Left cardiac atrium (tissue), 4 donors: ENCODE data around the gene PARPBP. TPM values are rescaled to one million over a fixed set of nuclear protein-coding genes. Genes with fewer than 3 reads are reported as not detected.
"Not testable (repeated sequence)": the region's sequence is repeated elsewhere in the genome, so short reads cannot be mapped to it uniquely, and the experiment has no call there.

Source experiments
- ATAC-seq, 2 donors: fragments of 200-7000 bp; cut with Tn5 transposase; one replicate each; pipeline ENCODE4 v1.9.1; 2020; ENCODE audit warnings: mild to moderate bottlenecking in 2 of 2, moderate library complexity in 2 of 2
- DNase-seq: peaks from one replicate; pipeline ENCODE4 v3.0.0-alpha.2; 2020
- intact Hi-C, 2 donors: fragments of 100-400 bp; cut with DNase I; formaldehyde crosslinking; loops; one replicate each; pipeline versions ENCODE4 v1.14.1 to v1.15.1; 2022 to 2023
- long read RNA-seq: library from polyadenylated mRNA; unstranded; transcript quantifications from one replicate; pipeline ENCODE4 v2.0.0, GENCODE V29; 2021
- total RNA-seq, 2 donors: library from RNA; stranded (reverse); fragmentation: NEBNext Ultra II Directional; extraction: Animal tissue kit (Norgen Biotek cat#: 25700); gene quantifications; one replicate each; pipeline ENCODE4 v1.2.1, GENCODE V29; 2021
- donor health status: DM: no; HTN: yes; CAD: no.
- donor health status: DM: no; HTN: yes; CAD: no; lungs with severe emphysema.
- donor health status: DM: yes; HTN: yes; CAD: no.
- donor health status: Dilated cardiomyopathy.

PARPBP gene
- 1 to 10 TPM in 1 of 2 donors, under 1 TPM in 1; 0.81 to 1.2 TPM for total RNA-seq
- long read RNA-seq = 0 reads

DNA sequence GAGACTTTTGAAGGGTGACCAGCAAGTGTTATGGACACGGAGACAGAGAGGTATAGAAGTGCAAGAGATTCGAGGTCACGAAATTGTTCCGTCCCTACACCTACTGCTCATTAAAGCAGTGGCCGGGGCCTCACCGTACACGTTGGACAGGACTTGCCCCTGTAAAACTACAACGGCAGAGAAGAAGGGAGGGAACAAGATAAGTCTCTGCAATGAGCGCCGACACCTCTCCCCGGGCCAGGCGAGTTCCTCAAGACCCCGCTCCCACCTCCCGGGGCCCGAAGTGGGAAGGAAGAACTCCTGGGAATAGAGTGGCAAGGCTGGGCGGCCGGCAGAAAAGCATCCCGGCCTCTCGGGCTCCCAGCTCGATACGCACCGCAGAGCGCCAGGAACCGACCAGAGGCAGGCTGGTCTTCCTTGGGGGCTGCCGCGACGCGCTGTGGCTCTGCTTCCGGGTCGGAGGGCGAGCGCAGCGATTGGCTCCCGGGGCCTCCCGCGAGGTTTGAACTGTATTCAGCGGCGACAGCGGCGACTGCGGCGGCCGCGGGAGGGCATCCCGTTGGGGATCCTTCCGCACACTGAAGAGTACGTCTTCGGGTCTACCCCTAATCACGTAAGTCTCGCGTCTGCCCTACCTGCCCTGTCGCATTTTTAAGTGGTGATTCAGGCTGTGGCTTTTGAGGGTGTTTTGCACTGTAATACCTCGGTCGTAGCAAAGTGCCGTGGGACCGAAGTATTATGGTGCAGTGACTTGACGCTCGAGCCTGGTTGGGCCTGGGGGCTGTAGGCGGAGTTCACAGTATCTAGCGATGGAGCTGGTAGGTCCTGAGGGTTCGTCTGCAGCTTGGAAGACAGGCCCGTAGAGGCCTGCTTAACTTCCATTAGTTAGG, at the start of gene PARPBP, which contains the start of gene NUP37:
Gene PARPBP (plus strand): TSS at position 510 of the 890 bp plus-strand sequence. CDS start 3,706 bp downstream, outside the sequence.
Gene NUP37 (minus strand): TSS at position 441 of the 890 bp plus-strand sequence. CDS start 1,596 bp downstream, outside the sequence.
- intact Hi-C loops = loop anchor here in 1 of 2 donors (5.0 kb wide), 1 partner anchor 58 kb away; the partner anchor contains the start of gene WASHC3
- peak; percentile 100 for ATAC-seq
- DNase-seq = peak; percentile 91

GRCh38 chr12:102072092-102072491, 47.9 kb upstream of the PARPBP start:
- DNase-seq, intact Hi-C loops, ATAC-seq: not testable (repeated sequence)

- no peak for ATAC-seq
- no peak for DNase-seq
- intact Hi-C loops = no loop called here
Measured at GRCh38 chr12:102080842-102081241, 39.1 kb upstream of the PARPBP start.

GRCh38 chr12:102089228-102089835, 30.7 kb upstream of the PARPBP start:
- ATAC-seq, intact Hi-C loops, DNase-seq: not testable (repeated sequence)

- intact Hi-C loops = loop anchor here in 1 of 2 donors (10.0 kb wide), 1 partner anchor 671 kb away; no protein-coding TSS in a partner anchor
- ATAC-seq = no peak
- DNase-seq = no peak
Measured at GRCh38 chr12:102093319-102093718, 26.7 kb upstream of the PARPBP start.

DNA sequence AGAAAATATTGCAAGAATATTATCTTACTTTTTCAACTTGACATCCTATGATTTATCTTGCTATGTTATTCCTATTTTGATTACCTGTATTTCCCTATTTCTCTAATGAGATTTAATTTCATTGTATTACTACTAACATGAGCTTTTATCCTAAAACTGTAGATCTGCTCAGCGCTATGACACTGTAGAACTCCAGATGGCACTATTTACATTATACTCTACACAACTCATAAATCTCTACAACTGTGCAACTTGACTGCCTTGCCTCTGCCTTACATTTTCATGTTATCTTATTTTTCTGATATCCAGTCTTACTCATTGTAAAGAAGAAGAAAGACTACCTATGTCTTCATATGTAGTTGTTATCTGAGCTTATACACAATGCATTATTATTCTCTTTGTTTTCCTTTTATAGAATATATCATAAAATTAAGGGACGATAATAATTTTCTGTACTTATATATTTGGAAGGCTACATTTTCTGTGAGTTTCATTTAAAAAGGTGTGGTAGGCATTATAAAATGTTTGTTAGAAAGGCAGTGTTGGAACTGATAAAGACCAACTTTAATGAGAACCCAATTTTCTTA, 24.2 kb upstream of the PARPBP start:
- intact Hi-C loops = loop anchor here in 1 of 2 donors (10.0 kb wide), 1 partner anchor 669 kb away; no protein-coding TSS in a partner anchor
- no peak for DNase-seq
- no peak for ATAC-seq

DNA sequence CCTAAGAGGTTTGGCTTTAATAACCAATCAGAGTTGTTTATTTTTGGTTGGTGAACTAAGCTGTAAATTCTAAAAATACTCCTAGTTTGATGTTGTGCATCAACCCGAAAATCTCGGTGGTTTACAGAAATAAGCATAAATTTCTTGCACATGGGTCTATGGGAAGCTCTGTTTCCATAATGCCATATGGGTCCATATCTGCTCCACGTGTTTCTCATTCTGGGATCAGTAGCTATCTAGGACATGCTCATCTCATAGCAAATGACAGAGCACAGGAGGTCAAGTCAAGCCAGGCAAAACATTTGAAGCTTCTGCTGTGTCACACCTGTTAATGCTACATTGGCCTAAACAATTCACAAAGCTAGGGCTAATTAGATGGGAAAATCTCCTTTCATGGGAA, 23.1 kb upstream of the PARPBP start:
- ATAC-seq (no peak), DNase-seq (no peak)
- intact Hi-C loops = loop anchor here in 1 of 2 donors (10.0 kb wide), 1 partner anchor 668 kb away; no protein-coding TSS in a partner anchor

GRCh38 chr12:102106905-102107304, 13.1 kb upstream of the PARPBP start:
- DNase-seq (no peak), ATAC-seq (no peak)
- intact Hi-C loops = no loop called here

- no peak for DNase-seq
- intact Hi-C loops = no loop called here
- ATAC-seq = no peak
Measured at GRCh38 chr12:102107970-102108369, 12.0 kb upstream of the PARPBP start.

- DNase-seq (no peak), ATAC-seq (no peak)
- intact Hi-C loops = no loop called here
Measured at GRCh38 chr12:102110782-102111181, 9.2 kb upstream of the PARPBP start.

GRCh38 chr12:102114212-102114611, 5.8 kb upstream of the PARPBP start:
- ATAC-seq = no peak
- intact Hi-C loops = no loop called here
- DNase-seq = no peak

DNA sequence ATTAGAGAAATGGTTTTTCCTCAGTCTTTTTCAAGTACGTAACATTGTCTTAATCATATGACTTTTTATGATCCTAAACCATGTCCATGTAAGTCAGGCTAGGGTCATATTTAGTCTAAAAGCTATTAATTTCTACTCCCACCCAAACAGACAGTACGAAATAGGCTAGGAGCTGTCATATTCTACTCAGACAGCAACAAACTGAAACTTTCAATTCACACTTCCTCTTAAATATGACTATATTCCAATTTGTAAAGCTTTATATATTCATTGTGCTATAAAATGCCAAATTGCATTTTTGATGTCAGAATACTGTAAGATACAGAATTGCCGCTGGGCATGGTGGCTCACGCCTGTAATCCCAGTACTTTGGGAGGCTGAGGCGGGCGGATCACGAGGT, 3.6 kb upstream of the PARPBP start:
- intact Hi-C loops = no loop called here
- DNase-seq (no peak), ATAC-seq (no peak)

DNA sequence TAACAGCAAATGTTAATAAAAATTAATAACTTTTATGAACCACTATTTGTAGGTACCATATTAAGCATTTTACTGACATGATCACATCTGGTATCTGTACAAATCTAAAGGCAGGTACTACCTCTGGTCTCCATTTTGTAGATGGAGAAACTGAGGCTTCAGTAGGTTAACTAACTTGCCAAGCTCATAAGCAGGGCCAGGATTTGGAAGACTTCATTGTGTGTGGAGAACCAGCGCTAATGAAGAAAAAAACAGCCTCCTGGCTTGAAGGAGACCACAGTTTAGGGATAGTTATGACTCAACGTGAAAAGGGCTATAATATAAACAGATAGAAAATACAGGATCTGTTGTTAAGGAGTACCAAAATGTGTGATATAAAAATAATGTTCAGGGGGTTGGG, 1.1 kb upstream of the PARPBP start:
- DNase-seq (no peak), ATAC-seq (no peak)
- intact Hi-C loops = no loop called here

DNA sequence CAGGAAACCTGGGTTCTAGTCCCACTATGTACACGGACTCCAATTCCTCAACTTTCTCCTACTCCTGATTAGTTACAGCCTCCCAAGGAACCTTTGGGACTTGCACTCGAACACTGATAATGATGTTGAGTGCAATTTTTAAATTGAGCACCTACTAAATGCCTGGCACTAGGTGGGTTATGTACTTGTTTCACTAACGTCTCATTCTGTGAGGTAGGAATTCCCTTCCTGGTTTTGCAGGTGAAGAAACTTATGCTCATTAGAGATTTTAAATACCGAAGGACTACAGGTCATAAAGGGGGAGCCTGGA, 536 bp downstream of the PARPBP start:
- intact Hi-C loops = loop anchor here in 1 of 2 donors (5.0 kb wide), 1 partner anchor 58 kb away; the partner anchor contains the start of gene WASHC3
- no peak for ATAC-seq
- no peak for DNase-seq

DNA sequence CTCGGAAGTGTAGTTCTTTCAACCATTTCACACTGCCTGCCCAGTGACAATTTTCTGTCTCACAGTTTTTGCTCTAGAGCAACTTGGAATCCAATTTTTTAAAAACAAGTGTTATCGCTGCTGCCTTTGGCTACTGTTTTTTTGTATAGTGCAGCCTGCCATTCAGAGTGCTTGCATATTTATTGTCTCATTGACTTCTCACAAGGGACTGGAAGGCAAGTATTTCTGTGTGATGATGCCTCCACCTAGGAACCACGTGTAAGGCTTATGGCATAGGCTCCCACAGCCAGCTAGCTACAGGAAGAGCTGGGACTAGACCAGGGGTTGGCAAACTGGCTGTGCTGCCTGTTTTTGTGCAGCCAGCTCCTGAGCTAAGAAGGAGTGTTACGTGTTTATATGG, 903 bp downstream of the PARPBP start:
- ATAC-seq (no peak), DNase-seq (no peak)
- intact Hi-C loops = loop anchor here in 1 of 2 donors (5.0 kb wide), 1 partner anchor 59 kb away; the partner anchor contains the start of gene WASHC3

DNA sequence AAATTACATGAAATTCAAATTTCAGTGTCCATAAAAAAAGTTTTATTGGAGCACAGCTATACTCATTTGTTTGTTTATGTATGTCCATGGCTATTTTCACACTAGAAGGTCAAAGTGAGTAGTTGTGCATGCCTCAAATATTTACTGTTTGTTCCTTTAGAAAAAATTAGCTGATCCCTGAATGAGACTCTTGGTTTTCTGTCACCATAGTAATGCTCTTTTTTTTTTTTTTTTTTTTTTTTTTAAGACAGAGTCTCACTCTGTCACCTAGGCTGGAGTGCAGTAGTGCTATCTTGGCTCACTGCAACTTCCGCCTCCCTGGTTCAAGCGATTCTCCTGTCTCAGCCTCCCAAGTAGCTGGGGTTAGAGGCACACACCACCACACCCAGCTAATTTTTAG, 1.3 kb downstream of the PARPBP start:
- intact Hi-C loops = loop anchor here in 1 of 2 donors (5.0 kb wide), 1 partner anchor 59 kb away; the partner anchor contains the start of gene WASHC3
- not testable (repeated sequence) for DNase-seq, ATAC-seq

GRCh38 chr12:102130720-102131119, 10.7 kb downstream of the PARPBP start:
- DNase-seq, intact Hi-C loops, ATAC-seq: not testable (repeated sequence)

DNA sequence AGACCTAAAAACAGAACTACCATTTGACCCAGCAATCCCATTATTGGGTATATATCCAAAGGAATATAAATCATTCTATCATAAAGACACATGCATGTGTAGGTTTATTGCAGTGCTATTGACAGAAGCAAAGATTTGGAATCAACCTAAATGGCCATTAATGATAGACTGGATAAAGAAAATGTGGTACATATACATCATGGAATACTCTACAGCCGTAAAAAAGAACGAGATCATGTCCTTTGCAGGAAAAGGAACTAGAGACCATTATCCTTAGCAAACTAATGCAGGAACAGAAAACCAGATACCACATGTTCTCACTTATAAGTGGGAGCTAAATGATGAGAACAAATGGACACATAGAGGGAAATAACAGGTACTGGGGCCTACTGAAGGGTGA, 11.5 kb downstream of the PARPBP start:
- intact Hi-C loops, ATAC-seq, DNase-seq: not testable (repeated sequence)

DNA sequence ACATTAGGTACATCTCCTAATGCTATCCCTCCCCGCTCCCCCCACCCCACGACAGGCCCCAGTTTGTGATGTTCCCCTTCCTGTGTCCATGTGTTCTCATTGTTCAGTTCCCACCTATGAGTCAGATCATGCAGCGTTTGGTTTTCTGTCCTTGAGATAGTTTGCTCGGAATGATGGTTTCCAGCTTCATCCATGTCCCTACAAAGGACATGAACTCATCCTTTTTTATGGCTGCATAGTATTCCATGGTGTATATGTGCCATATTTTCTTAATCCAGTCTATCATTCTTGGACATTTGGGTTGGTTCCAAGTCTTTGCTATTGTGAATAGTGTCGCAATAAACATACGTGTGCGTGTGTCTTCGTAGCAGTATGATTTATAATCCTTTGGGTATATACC, 17.6 kb downstream of the PARPBP start:
- DNase-seq, ATAC-seq, intact Hi-C loops: not testable (repeated sequence)
